Measurements from ENCODE around the gene DST. TPM values are rescaled to one million over a fixed set of nuclear protein-coding genes. Genes with fewer than 3 reads are reported as not detected.

DST gene
- total RNA-seq, 1 experiment from 2014 or later, result 71.8 TPM

DNA sequence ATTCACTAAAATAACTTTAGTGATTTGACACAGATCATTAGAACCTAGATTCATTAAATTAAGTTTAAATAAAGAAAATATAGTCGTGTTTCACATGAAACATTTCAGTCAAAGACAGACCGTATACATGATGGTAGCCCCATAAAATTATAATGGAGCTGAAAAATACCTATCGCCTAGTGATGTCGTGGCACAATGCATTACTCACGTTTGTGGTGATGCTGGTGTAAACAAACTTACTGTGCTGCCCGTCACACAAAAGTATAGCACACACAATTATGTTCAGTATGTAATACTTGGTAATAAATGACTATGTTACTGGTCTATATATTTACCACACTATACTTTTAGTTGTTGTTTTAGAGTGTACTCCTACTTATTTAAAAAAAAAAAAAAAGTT lies 17.3 kb downstream of the DST start:
- Histone ChIP-seq H3K4me3 (ENCODE audit: low read depth, low read length, poor library complexity, severe bottlenecking) (no peak overlapping the region), H3K9me3 (ENCODE audit: low read depth, low read length, poor library complexity, severe bottlenecking) (no peaks in the 10 kb centered on the region), H3K36me3 (ENCODE audit: insufficient read depth, low read length, poor library complexity, severe bottlenecking) (peaks cover 3% of the 10 kb centered on the region), H3K27ac (ENCODE audit: low read depth, low read length, poor library complexity, severe bottlenecking) (no peak overlapping the region), H3K4me1 (ENCODE audit: insufficient read depth, low read length, poor library complexity, severe bottlenecking) (no peaks in the 10 kb centered on the region), H3K27me3 (replicated peaks; ENCODE audit: insufficient read depth, low read depth, low read length, poor library complexity) (no peaks in the 10 kb centered on the region)
- intact Hi-C loops (cut with micrococcal nuclease; ENCODE audit: unreplicated experiment), result no loop called here
- no peak for DNase-seq (ENCODE audit: low spot score)
- POLR2A ChIA-PET (ENCODE audit: low non-redundant PET), result no interaction called here
- TF ChIP-seq, protein P1, sequence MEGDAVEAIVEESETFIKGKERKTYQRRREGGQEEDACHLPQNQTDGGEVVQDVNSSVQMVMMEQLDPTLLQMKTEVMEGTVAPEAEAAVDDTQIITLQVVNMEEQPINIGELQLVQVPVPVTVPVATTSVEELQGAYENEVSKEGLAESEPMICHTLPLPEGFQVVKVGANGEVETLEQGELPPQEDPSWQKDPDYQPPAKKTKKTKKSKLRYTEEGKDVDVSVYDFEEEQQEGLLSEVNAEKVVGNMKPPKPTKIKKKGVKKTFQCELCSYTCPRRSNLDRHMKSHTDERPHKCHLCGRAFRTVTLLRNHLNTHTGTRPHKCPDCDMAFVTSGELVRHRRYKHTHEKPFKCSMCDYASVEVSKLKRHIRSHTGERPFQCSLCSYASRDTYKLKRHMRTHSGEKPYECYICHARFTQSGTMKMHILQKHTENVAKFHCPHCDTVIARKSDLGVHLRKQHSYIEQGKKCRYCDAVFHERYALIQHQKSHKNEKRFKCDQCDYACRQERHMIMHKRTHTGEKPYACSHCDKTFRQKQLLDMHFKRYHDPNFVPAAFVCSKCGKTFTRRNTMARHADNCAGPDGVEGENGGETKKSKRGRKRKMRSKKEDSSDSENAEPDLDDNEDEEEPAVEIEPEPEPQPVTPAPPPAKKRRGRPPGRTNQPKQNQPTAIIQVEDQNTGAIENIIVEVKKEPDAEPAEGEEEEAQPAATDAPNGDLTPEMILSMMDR (conservative IDR thresholded peaks at IDR 0.05; ENCODE audit: low read depth, low read length), result no peak
- TF ChIP-seq EZH2 (IDR thresholded peaks at IDR 0.05; ENCODE audit: borderline replicate concordance, low read depth, low read length, poor library complexity, severe bottlenecking), result no peak
- CTCF ChIA-PET, result no interaction called here
- BruUV-seq (replicated peaks), result no TSS peak

DNA sequence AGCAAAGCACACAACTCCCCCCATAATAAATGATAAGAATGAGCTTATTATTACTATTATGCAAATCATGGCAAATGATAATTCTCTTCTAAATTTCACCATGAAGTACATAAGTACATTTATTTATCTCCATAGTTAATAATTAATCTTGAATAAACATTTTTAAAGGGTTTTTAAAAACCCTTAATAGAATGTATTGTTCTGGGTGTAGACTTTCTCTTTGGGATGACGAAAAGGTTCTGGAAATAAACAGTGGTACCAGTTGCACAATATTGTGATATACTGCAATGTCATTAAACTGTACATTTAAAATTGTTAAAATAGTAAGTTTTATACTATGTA lies 18.0 kb downstream of the DST start:
- ChIA-PET POLR2A (ENCODE audit: low non-redundant PET) (no interaction called here), CTCF (no interaction called here)
- no peak for DNase-seq (ENCODE audit: low spot score)
- intact Hi-C loops (cut with micrococcal nuclease; ENCODE audit: unreplicated experiment), result no loop called here
- no TSS peak for BruUV-seq (replicated peaks)
- TF ChIP-seq EZH2 (IDR thresholded peaks at IDR 0.05; ENCODE audit: borderline replicate concordance, low read depth, low read length, poor library complexity, severe bottlenecking), result no peak
- TF ChIP-seq, protein P1 (conservative IDR thresholded peaks at IDR 0.05; ENCODE audit: low read depth, low read length), result no peak
- Histone ChIP-seq H3K4me1 (ENCODE audit: insufficient read depth, low read length, poor library complexity, severe bottlenecking) (no peaks in the 10 kb centered on the region), H3K36me3 (ENCODE audit: insufficient read depth, low read length, poor library complexity, severe bottlenecking) (peaks cover 3% of the 10 kb centered on the region), H3K9me3 (ENCODE audit: low read depth, low read length, poor library complexity, severe bottlenecking) (no peaks in the 10 kb centered on the region), H3K27me3 (replicated peaks; ENCODE audit: insufficient read depth, low read depth, low read length, poor library complexity) (no peaks in the 10 kb centered on the region), H3K4me3 (ENCODE audit: low read depth, low read length, poor library complexity, severe bottlenecking) (no peak overlapping the region), H3K27ac (ENCODE audit: low read depth, low read length, poor library complexity, severe bottlenecking) (no peak overlapping the region)

DNA sequence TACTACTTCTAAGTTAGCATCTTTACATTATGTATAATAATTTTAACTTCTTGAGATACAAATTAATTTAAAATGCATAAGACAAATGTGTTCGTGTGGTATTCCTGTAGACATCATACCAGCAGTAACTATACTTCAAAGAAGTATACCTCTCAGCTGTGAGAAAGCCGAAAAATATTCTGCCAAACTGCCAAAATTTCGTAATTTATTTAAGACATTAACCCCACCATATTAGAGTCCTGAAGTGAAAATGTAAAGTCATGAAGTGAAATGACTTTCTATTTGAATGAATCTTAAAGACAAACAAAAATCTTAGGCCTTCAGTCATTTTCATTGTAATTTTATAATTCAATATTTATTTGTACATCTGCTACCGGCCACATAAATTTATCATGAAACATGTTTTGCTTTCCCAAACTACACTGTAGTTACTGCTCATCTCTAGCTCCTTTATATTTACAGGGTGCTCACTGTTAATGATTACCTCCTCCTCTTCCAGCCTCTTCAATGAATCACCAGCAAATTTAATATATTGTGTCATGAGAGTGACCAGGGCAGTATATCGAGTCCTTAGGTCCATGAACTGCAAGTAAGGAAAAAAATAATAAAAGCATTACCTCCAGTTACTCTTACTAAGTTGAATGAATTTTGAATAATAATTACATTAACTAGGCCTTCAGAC lies 18.5 kb downstream of the DST start:
- no peak for TF ChIP-seq EZH2 (IDR thresholded peaks at IDR 0.05; ENCODE audit: borderline replicate concordance, low read depth, low read length, poor library complexity, severe bottlenecking)
- TF ChIP-seq, protein P1 (conservative IDR thresholded peaks at IDR 0.05; ENCODE audit: low read depth, low read length), result no peak
- Histone ChIP-seq H3K9me3 (ENCODE audit: low read depth, low read length, poor library complexity, severe bottlenecking) (no peaks in the 10 kb centered on the region), H3K4me3 (ENCODE audit: low read depth, low read length, poor library complexity, severe bottlenecking) (no peak overlapping the region), H3K4me1 (ENCODE audit: insufficient read depth, low read length, poor library complexity, severe bottlenecking) (no peaks in the 10 kb centered on the region), H3K36me3 (ENCODE audit: insufficient read depth, low read length, poor library complexity, severe bottlenecking) (peaks cover 3% of the 10 kb centered on the region), H3K27me3 (replicated peaks; ENCODE audit: insufficient read depth, low read depth, low read length, poor library complexity) (no peaks in the 10 kb centered on the region), H3K27ac (ENCODE audit: low read depth, low read length, poor library complexity, severe bottlenecking) (no peak overlapping the region)
- no TSS peak for BruUV-seq (replicated peaks)
- CTCF ChIA-PET, result no interaction called here
- DNase-seq (ENCODE audit: low spot score), result no peak
- POLR2A ChIA-PET (ENCODE audit: low non-redundant PET), result no interaction called here
- intact Hi-C loops (cut with micrococcal nuclease; ENCODE audit: unreplicated experiment), result no loop called here
